ENCODE results near the gene COPS7B. TPM values are rescaled to one million over a fixed set of nuclear protein-coding genes. Genes with fewer than 3 reads are reported as not detected.

The COPS7B gene
- polyA plus RNA-seq, 1 donor (not counting 4 experiments of a cell fraction or from before 2014, with no cell fraction given) = 53.3 TPM

DNA sequence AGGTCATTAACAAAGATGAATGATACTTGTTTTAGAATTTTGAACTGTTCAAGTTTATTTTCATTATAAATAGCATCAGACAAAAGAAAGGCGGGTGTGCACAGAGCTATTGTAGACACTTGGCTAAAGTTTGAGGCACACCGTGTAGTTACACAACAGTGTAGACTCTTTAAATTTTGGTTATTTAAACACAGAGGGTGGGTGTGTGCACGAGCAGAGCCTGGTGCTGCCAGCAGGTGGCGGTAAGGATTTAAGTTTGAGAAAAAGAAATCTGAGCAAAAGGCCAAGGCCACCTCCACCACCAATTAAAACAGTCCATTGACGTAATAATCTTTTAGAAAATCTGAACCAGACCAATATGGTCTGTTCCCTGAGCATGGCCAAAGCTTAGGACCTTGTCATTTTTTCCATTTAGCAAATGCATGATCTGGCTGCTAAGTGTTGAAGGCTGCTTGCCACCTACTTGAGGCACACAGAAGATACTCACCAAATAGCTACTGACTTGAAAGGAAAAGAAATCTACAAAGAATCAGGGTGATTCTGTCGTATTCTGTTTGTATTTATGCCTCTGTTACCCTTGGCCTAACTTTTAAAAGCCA is 14.3 kb downstream of the COPS7B start:
- H2AFZ ChIP-seq (ENCODE audit: control insufficient read depth, low read length) = no peak overlapping the region
- H3K4me3 ChIP-seq (ENCODE audit: control insufficient read depth in 2 of 3, extremely low read depth in 1 of 3, insufficient read depth in 2 of 3, low read depth in 1 of 3, low read length in 3 of 3) = no peak overlapping the region
- FAIRE-seq = no peak
- no peaks in the 10 kb centered on the region for H3K9me3 ChIP-seq (ENCODE audit: control insufficient read depth, low read depth, low read length)
- dilution Hi-C loops (cut with MboI; ENCODE audit: extremely low pct_ligation_motif_present, low sequenced_read_pairs) = no loop called here
- H3K4me2 ChIP-seq (ENCODE audit: control insufficient read depth, extremely low read depth, insufficient read depth, low read depth, low read length) = no peak overlapping the region
- H3K36me3 ChIP-seq (ENCODE audit: control insufficient read depth in 2 of 2, extremely low read depth in 1 of 2, insufficient read depth in 2 of 2, low read length in 2 of 2) = peaks cover 21 to 41% of the 10 kb centered on the region in 2 experiments
- H3K9me1 ChIP-seq (ENCODE audit: control insufficient read depth, extremely low read depth, insufficient read depth, low read length) = no peaks in the 10 kb centered on the region
- H3K9ac ChIP-seq (ENCODE audit: control insufficient read depth, extremely low read depth, insufficient read depth, low read length) = no peak overlapping the region
- H3K27me3 ChIP-seq (ENCODE audit: control insufficient read depth, extremely low read depth, insufficient read depth, low read length) = no peaks in the 10 kb centered on the region
- no peak overlapping the region for H3K27ac ChIP-seq (ENCODE audit: control insufficient read depth, insufficient read depth, low read length)
- TF ChIP-seq CTCF (optimal IDR thresholded peaks at IDR 0.05 in 1 of 3, IDR thresholded peaks at IDR 0.05 in 1 of 3, conservative IDR thresholded peaks at IDR 0.05 in 1 of 3; ENCODE audit: extremely low read depth in 1 of 3, insufficient read depth in 2 of 3, low read length in 3 of 3) (peak; percentile 67 to 81 (median 73)), EZH2 (IDR thresholded peaks at IDR 0.05; ENCODE audit: low read length) (no peak)
- H3K79me2 ChIP-seq (ENCODE audit: control insufficient read depth, insufficient read depth, low read length) = peaks cover 7% of the 10 kb centered on the region
- H4K20me1 ChIP-seq (ENCODE audit: control insufficient read depth, extremely low read depth, insufficient read depth, low read length) = peaks cover 2% of the 10 kb centered on the region
- DNase-seq (ENCODE audit: low read depth, low spot score) = no peak
- H3K4me1 ChIP-seq (ENCODE audit: control insufficient read depth, extremely low read depth, insufficient read depth, low read length) = peaks cover under 1% of the 10 kb centered on the region

- peaks cover 2% of the 10 kb centered on the region for H4K20me1 ChIP-seq (ENCODE audit: control insufficient read depth, extremely low read depth, insufficient read depth, low read length)
- TF ChIP-seq CTCF (optimal IDR thresholded peaks at IDR 0.05 in 1 of 3, IDR thresholded peaks at IDR 0.05 in 1 of 3, conservative IDR thresholded peaks at IDR 0.05 in 1 of 3; ENCODE audit: extremely low read depth in 1 of 3, insufficient read depth in 2 of 3, low read length in 3 of 3) (no peak), EZH2 (IDR thresholded peaks at IDR 0.05; ENCODE audit: low read length) (no peak)
- peaks cover 3% of the 10 kb centered on the region for H3K79me2 ChIP-seq (ENCODE audit: control insufficient read depth, insufficient read depth, low read length)
- no peaks in the 10 kb centered on the region for H3K27me3 ChIP-seq (ENCODE audit: control insufficient read depth, extremely low read depth, insufficient read depth, low read length)
- DNase-seq (ENCODE audit: low read depth, low spot score) (no peak), FAIRE-seq (no peak)
- H3K4me1 ChIP-seq (ENCODE audit: control insufficient read depth, extremely low read depth, insufficient read depth, low read length) = no peaks in the 10 kb centered on the region
- H3K4me2 ChIP-seq (ENCODE audit: control insufficient read depth, extremely low read depth, insufficient read depth, low read depth, low read length) = no peak overlapping the region
- no peak overlapping the region for H3K4me3 ChIP-seq (ENCODE audit: control insufficient read depth in 2 of 3, extremely low read depth in 1 of 3, insufficient read depth in 2 of 3, low read depth in 1 of 3, low read length in 3 of 3)
- H3K27ac ChIP-seq (ENCODE audit: control insufficient read depth, insufficient read depth, low read length) = no peak overlapping the region
- no peaks in the 10 kb centered on the region for H3K9me1 ChIP-seq (ENCODE audit: control insufficient read depth, extremely low read depth, insufficient read depth, low read length)
- H3K9ac ChIP-seq (ENCODE audit: control insufficient read depth, extremely low read depth, insufficient read depth, low read length) = no peak overlapping the region
- no peaks in the 10 kb centered on the region for H3K9me3 ChIP-seq (ENCODE audit: control insufficient read depth, low read depth, low read length)
- dilution Hi-C loops (cut with MboI; ENCODE audit: extremely low pct_ligation_motif_present, low sequenced_read_pairs) = no loop called here
- H2AFZ ChIP-seq (ENCODE audit: control insufficient read depth, low read length) = no peak overlapping the region
- H3K36me3 ChIP-seq (ENCODE audit: control insufficient read depth in 2 of 2, extremely low read depth in 1 of 2, insufficient read depth in 2 of 2, low read length in 2 of 2) = peaks cover 26 to 28% of the 10 kb centered on the region in 2 experiments
Measured at GRCh38 chr2:231803501-231804138, 17.4 kb downstream of the COPS7B start.

Measured in keratinocyte (primary cell).